ENCODE measurements around the gene GLB1L.
"Not testable (repeated sequence)": the region's sequence is repeated elsewhere in the genome, so short reads cannot be mapped to it uniquely, and the experiment has no call there.

Gene GLB1L

DNA sequence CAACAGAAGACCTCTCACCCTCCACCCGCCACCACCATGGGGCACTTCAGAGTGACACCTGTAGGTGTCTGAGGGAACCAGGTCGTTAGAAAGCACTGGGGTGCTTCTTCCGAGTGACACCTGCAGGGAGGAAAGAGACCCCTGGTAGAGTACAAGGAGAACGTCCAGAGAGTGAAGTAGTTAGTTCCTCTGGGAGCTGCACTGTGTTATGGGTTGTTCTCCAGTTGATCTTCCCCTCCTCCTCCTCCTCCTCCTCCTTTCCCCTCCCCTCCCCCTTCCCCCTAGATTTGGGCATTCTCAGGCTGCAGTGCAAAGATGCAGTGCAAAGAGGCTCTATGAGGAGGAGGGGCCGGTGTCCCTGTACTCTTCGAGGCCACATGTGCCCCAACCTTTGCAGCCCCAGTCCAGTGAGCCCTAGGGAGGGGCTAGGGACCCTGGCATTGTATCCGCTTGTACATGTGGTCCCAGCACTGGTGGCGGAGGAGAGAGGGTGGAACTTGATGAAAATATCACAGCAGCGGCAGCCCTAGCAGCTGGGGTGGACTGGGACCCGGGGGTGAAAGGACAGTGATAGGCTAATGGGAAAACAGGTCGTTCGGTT is 34.8 kb upstream of the GLB1L start:
- no peak for DNase-seq

GRCh38 chr2:219279151-219279915 is 34.1 kb upstream of the GLB1L start, which contains the start of gene DNAJB2:
TSS of gene DNAJB2 (plus strand) at chr2:219279366. CDS start at chr2:219279834, 468 bp downstream.
- peak; percentile 97 for DNase-seq

DNA sequence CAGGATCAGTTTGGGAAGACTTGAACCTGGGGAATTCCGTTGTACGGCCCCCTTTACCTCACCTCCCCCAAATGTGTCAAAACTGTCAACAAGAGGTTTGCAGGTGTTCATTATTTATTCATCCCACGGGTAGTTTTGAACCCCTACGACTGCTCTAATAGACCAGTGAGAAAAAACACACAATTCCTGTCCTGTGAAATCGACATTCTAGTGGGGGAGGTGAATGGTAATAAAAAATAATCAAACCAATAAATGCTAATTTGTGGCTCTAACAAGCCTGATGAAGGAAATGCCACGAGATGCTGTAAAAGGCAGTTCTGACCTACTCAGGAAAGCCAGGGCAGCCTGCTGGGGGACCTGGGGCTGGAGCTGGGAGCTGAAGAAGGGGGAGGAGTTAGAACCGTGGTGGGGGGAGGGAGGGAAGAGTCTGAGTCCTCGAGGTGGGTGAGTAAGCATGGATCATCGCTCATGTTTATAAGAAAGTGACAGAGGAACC is 33.5 kb upstream of the GLB1L start:
- DNase-seq, result no peak

DNA sequence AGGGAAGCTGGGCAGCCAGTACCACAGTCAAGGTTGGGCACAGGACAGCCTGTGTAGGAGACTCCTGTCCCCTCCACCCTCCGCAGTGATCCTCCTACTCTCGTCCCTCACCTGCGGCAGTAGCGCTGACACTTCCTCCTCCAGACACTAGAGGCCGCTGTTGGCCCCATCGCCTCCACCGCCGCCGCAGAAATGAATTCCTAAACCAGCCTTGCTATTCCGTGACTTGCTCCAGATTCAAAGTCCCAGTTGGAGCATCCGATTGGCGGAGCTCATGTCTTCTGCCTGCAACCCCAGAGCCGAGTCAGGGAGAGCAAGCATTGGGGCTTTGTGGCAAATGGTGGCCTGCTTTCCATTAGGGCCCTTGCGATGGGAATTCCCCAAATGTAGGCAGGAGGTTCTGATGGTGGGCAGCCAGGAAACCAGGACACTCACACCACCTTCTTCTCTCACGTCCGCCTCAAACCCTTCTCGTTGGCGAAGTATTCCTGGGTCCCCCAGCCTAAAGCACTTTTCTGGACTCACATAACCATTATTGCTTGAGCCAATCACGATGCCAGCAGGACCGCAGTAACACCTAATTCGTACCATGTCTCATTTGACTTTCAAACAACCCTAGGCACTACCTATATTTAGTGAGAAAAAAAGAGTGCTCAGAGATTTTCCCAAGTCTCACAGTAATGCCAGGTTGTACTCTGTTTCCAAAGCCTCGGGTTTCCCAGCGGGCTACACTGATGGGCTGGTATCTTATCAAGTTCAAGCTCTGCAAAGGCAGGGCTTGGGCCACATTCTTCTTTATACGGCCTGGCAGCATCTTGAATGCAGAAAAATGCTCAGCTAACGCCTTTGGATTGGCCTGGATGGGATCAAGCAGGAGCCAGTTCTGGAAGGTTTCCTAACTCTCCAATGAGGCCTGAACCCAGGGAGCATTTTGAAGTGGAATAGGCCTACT is 32.7 kb upstream of the GLB1L start:
- peak; percentile 60 for DNase-seq

DNA sequence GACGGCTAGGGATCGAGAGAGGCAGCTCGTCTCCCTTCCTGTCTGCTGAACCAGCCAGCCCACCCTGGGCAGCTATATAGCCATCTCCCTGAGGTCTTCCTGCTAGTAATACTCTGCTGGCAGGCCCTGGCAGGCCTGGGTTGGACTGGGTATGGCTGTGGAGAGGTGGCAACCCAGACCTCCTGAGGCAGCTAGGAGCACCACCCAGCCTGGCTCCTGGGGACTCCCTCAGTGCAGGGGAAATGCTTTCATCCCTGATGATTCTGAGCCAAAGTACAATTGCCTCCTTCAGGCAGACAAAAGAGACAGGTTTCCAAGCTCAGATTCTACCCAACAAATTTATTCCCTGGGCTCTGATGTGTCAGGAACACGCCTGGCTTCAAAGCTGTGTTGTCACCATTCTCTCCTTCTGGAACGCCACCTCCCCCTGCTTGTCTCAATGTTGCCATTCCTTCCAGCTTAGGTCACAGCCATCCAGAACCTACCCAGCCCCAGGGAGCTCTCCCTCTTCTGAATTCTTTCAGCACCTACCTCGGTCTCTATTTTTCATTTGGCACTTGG is 29.2 kb upstream of the GLB1L start:
- DNase-seq, result no peak

DNA sequence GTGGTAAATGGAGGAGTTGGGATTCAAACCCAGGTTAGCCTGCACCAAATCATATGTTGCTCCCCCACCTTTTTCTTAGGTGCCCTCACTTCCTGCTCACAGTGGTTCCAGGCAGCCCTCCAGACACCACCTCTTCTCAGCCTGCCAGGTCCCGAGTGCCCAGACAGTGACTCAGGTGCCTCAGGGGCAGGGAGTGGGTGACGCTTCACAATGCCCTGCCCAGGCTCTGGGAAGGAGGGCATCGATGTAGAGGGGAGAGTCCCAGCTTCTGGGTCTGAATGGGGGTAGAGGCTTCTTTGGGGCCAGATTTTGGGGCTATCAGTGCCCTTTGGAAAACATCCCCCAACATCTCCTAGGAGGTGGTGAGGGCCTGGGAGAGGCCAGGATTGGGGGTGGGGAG is 28.7 kb upstream of the GLB1L start:
- no peak for DNase-seq

GRCh38 chr2:219272995-219273394 is 27.8 kb upstream of the GLB1L start:
- DNase-seq, result no peak

GRCh38 chr2:219272356-219272755 is 27.1 kb upstream of the GLB1L start:
- DNase-seq, result no peak

GRCh38 chr2:219271021-219271420 is 25.8 kb upstream of the GLB1L start:
- DNase-seq, result no peak

DNA sequence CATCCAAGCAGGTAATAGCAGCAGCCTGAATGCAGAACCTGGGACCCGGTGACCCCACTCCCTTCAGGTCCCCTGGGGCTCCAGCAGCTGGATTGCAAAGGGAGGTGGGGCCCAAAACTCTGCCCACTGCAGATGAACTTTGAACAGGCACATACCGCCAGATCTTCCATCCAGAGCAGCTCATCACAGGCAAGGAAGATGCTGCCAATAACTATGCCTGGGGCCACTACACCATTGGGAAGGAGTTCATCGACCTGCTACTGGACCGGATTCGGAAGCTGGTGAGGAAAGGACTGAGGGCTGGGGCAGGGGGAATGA is 24.8 kb upstream of the GLB1L start:
- DNase-seq, result no peak

DNA sequence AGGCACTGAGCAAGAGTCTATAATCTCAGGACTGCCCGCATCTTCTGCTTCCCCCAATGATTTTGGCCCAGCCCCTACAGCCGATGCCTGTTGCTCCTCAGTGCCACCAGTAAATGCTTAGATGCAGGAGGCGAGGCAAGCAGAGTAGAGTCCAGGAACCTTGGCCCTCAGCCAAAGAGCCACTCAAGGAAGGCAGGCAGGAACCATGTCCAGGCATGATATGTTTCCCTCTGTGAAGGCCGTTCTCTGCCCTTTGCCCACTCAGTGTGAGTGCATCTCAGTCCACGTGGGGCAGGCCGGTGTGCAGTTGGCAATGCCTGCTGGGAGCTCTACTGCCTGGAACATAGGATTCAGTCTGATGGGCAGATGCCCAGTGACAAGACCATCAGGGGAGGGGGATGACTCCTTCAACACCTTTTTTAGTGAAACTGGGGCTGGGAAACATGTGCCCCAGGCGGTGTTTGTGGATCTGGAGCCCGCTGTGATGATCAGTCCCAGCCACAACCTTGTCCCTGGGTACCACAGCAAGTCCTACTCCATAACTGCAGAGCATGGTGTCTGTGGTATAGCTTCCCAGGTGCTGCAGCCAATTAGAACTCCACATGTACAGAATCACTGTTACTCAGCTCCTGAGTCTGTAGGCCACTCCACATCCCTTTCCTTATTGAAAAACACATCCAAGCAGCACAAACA is 24.3 kb upstream of the GLB1L start:
- no peak for DNase-seq

DNA sequence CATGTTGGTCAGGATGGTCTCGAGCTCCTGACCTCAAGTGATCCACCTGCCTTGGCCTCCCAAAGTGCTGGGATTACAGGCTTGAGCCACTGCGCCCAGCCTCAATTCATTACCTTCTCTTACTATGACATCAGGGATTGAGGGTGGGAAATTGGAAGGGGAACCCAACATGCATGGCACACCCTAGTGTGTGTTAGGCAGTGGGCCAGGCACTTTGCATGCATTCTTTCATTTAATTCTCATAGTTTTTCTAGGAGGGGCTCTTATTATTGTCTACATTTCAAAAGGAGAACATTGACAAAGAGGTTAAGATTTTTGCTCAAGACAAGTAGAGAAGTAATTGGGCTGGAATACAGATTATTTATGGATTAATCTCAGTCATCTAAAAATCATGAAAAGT is 23.1 kb upstream of the GLB1L start:
- DNase-seq, result no peak

DNA sequence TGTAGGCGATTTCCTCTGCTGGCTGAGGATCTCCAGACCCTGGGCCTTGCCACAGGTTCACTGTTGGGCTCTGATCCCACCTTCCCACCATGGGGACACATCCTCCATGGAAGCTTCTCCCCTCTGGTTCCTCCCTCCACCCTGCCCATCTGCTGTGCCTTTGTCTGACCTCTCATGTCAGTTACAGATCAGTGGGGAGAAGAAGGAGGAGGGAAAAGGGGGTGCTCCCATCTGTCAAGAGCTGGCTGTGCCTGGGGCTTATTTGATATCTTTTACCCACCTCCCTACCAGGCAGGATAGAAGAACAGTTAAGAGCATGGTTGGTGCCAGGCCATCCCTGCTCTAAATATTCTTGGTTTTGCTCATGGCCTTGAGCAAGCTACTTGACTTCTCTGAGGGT is 21.6 kb upstream of the GLB1L start:
- no peak for DNase-seq

DNA sequence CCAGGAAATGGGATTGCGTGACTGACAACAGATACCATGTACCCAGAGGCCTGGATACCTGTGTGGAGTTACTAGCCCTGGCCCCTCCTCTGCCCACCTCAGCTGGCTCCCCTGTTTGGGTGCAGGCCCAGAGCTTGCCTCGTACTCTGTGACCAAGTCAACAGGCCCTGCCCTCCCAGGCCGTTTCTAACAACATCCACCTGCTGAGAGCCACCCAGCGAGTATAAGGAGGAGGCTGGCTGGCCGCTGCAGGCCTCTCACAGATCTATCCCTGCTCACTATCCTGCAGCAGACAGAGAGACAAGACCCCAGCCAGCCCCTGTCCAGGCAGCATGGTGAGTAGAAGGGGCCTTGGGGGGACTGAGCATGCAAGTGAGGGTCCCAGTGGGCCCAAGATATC is 21.0 kb upstream of the GLB1L start:
- DNase-seq, result no peak

- DNase-seq, result no peak
Measured at GRCh38 chr2:219261024-219261855, 16.0 kb upstream of the GLB1L start.

DNA sequence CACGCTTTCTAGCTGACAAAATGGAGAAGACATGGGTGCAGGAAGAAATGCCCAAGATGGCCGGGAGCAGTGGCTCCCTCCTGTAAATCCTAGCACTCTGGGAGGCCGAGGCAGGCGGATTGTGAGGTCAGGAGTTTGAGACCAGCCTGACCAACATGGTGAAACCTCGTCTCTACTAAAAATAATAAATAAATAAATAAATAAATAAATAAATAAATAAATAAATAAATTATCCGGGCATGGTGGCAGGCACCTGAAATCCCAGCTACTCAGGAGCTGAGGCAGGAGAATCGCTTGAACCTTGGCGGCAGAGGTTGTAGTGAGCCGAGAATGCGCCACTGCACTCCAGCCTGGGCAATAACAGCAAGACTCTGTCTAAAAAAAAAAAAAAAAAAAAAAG is 13.7 kb upstream of the GLB1L start:
- not testable (repeated sequence) for DNase-seq

DNA sequence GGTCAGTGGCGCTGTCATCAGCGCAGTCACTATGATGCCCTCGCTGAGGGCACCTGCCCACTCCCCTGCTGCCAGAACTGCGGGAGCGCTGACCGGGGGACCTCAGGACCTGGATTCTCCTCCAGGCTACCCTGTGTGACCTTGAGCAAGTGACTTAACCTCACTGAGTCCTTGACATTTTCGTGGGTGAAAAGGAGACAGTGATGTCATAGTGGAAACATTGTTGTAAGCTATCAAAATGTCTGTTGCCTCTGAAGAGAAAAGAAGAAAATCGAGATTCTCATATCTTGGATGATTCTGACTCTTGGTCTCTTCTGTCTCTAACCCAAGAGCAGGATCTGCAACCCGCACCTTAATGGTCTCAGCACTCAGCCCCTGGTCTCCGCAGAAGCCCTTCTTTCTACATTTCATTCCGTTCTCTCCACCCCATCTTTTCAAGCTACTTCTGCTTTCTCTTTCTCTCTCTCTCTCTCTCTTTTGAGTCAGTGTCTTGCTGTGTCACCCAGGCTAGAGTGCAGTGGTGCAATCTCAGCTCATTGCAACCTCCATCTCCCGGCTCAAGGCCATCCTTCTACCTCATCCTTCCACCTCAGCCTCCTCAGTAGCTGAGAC is 9.5 kb upstream of the GLB1L start:
- no peak for DNase-seq

DNA sequence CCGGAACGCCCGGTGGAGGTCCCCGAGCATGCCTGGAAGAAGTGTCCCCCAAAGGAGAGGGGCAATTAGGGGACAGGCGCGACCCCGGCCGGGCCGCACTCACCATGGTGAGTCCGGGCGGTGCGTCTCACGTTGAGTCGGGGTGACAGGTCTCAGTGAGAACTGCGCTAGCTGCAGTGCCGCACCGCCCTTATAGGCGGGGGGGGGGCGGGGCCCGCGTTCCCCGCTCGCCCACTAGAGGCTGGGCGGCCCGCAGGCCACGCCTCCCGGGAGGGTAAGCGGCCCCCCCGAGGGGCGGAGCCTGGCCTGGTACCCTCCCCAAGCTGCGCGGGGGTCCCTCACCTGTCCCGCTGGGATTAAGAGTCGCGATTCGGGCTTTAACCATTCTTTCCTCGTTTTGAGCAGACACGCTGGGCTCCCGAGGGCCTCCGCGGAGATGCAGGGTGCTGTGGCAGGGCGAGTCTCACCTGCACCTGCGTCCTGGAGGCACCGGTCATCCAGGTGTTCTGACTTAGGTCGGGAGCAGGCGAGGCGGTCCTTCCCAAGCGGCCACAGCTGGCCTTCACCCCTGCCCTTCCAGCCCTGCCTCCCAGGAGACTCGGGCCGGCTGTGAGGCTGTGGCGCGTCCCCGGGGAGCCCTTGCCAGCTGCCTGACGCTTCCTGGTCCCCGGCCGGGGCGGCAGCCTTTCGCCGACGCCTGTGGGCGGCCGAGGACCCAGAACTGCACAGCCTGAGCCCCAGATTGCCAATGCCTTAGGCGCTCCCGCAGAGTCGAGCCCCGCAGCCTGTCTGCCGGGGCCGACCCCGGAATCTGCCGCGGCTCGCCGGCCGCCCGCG is 8.7 kb upstream of the GLB1L start, which contains the start of gene TUBA4A:
Gene TUBA4A, minus strand, starts transcription at position 166 of the 837 bp plus-strand sequence. Its CDS starts 60 bp downstream, at position 106.
- DNase-seq, result peak; percentile 73

DNA sequence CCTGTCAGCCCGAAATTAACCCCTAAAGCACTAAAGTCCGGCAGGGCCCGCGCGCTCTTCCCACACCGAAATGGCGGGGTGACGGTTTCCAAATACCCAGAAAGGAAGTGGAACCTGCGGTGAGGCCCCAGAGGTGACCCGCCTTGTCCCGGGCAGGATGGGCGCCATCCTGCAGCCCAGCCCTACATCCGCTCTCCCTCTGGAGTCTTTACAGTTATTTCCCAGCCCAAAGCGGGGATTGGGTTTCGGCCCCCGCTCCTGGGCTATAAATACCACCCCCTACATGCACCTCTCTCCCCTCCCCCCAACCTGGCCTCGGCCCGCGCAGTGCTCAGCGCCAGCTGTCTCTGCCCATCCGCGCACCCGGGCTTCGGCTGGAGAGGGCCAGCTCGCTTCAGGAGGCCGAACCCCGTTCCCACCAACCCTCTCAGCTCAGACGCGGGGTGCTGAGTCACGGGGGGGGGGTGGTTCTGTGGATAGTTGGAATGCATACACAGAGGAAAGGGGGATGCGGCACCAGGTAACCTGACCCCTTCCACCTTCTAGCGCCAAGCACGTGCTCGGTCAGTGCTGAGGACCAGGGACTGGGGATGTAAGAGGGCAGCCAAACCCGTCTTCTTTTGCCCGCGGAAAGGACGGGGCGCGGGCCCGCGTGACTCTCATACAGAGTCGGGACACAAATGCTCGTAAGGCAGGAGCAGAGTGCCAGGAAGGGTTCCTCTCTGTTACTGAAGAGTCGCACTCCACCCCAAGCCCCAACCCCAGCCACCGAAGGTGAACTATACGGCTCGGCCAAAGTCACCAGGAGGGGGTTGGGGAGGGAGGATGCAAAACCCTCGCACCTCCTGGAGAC is 7.9 kb upstream of the GLB1L start, which contains the start of gene TUBA4B:
Gene TUBA4B, plus strand, starts transcription at position 344 of the 853 bp plus-strand sequence. Its CDS starts 165 bp downstream, at position 509.
- no peak for DNase-seq

Measured in NCI-H1436 (cell line).